Ectodermal cell (in vitro differentiated cells): ENCODE results near the gene MYL5.

Source experiments
- H3K27ac ChIP-seq: 2 replicates; pipeline ENCODE4 v1.7.0; 2013; ENCODE audit warnings: mild to moderate bottlenecking, low read depth, low read length; ENCODE audit not compliant: insufficient read depth, poor library complexity, severe bottlenecking
- H3K27me3 ChIP-seq: 2 replicates; pipeline ENCODE4 v1.7.0; 2013; ENCODE audit warnings: mild to moderate bottlenecking, low read length; ENCODE audit not compliant: insufficient read depth, control insufficient read depth, poor library complexity, severe bottlenecking
- H3K36me3 ChIP-seq: one replicate; pipeline ENCODE4 v1.7.0; 2013; ENCODE audit warnings: low read length; ENCODE audit not compliant: control insufficient read depth, insufficient read depth
- H3K4me1 ChIP-seq: one replicate; pipeline ENCODE4 v1.7.0; 2013; ENCODE audit warnings: low read length; ENCODE audit not compliant: control insufficient read depth, insufficient read depth
- H3K4me3 ChIP-seq: 2 replicates; pipeline ENCODE4 v1.7.0; 2013; ENCODE audit warnings: low read depth, low read length, control low read depth; ENCODE audit not compliant: insufficient read depth
- H3K9me3 ChIP-seq: 2 replicates; pipeline ENCODE4 v1.7.0; 2013; ENCODE audit warnings: mild to moderate bottlenecking, low read length, moderate library complexity; ENCODE audit not compliant: control insufficient read depth
- WGBS, 2 experiments: methylation state at CpG; one replicate each; pipeline ENCODE4 v1.1.7; 2013; ENCODE audit warnings: missing lambda C conversion rate in 2 of 2; 5-methylcytosine and 5-hydroxymethylcytosine counted together

The MYL5 gene

GRCh38 chr4:707929-708630 is 33.7 kb downstream of the MYL5 start:
- H3K27me3 ChIP-seq = peaks cover 9% of the 10 kb centered on the region
- peaks cover 10% of the 10 kb centered on the region for H3K4me1 ChIP-seq
- no peak overlapping the region for H3K4me3 ChIP-seq
- H3K27ac ChIP-seq = no peak overlapping the region
- peaks cover 16% of the 10 kb centered on the region for H3K36me3 ChIP-seq
- H3K9me3 ChIP-seq = no peaks in the 10 kb centered on the region
- 94 to 95% methylated on average over 11 of the region's 11 CpGs for WGBS, 2 experiments

- WGBS, 2 experiments = 95 to 98% methylated on average over 6 of the region's 6 CpGs
- H3K4me3 ChIP-seq = no peak overlapping the region
Observed at GRCh38 chr4:708631-708933, 34.2 kb downstream of the MYL5 start.

DNA sequence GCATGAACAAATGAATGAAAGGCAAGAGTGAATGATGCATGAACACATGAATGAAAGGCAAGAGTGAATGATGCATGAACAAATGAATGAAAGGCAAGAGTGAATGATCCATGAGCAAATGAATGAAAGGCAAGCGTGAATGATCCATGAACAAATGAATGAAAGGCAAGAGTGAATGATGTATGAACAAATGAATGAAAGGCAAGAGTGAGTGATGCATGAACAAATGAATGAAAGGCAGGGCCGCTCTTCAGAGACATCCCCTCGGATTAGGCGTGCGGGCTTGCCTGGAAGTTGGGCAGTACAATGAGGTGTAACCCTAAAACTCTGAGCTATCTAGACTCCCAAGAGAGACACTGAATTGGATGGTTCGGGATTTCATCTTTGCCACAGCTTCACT is 35.0 kb downstream of the MYL5 start:
- 95 to 96% methylated on average over 6 of the region's 6 CpGs for WGBS, 2 experiments
- peaks cover 7% of the 10 kb centered on the region for H3K27me3 ChIP-seq
- H3K9me3 ChIP-seq = no peaks in the 10 kb centered on the region
- H3K36me3 ChIP-seq = peaks cover 16% of the 10 kb centered on the region
- H3K4me1 ChIP-seq = peaks cover 10% of the 10 kb centered on the region
- H3K4me3 ChIP-seq = no peak overlapping the region
- no peak overlapping the region for H3K27ac ChIP-seq

More at GRCh38 chr4:708631-708933, 34.2 kb downstream of the MYL5 start:
- H3K36me3 ChIP-seq = peaks cover 16% of the 10 kb centered on the region
- H3K9me3 ChIP-seq = no peaks in the 10 kb centered on the region
- no peak overlapping the region for H3K27ac ChIP-seq
- H3K4me1 ChIP-seq = peaks cover 10% of the 10 kb centered on the region
- peaks cover 9% of the 10 kb centered on the region for H3K27me3 ChIP-seq

DNA sequence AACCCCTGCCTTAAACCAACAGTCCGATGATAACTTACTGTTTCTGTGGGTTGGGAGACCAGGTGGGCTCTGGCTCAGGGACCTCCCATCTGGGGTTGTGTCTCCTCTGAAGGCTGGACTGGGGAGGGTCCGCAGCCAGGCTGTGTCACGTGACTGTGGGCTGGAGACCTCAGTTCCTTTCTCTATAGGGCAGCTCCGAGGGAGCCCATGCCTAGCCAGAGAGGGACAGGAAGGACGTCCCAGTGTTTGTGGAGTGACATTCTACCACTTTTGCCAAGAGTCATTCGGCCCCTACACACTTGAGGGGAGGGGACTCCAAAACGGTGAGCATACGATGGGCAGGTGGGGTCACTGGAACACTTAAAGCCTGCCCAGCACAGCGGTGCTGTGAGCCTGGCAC is 35.8 kb downstream of the MYL5 start:
- WGBS, 2 experiments = 89 to 91% methylated on average over 9 of the region's 9 CpGs
- H3K27me3 ChIP-seq = peaks cover 2% of the 10 kb centered on the region
- no peak overlapping the region for H3K27ac ChIP-seq
- H3K36me3 ChIP-seq = peaks cover 16% of the 10 kb centered on the region
- peaks cover 10% of the 10 kb centered on the region for H3K4me1 ChIP-seq
- no peak overlapping the region for H3K4me3 ChIP-seq
- no peaks in the 10 kb centered on the region for H3K9me3 ChIP-seq

DNA sequence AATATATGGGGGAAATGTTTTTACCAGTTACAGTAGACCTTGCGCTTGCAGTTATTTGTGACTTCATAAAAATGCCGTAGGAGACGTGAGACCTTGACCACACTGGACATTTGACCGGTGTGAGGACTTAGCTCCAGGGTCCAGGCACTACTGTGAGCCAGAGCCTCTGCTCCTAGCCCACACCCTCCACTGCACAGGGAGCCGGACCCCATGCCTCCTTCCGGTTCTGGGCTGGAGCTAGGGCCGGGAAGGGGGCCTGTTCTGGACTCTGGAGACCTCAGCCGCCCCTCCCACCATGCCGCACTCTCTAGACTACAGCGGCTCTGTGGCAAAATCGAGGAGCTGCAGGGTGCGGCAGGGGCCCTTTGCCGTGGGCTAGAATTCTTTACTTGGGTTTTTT is 36.6 kb downstream of the MYL5 start:
- Histone ChIP-seq H3K36me3 (peaks cover 16% of the 10 kb centered on the region), H3K27ac (no peak overlapping the region)

GRCh38 chr4:712093-712492 is 37.8 kb downstream of the MYL5 start:
- Histone ChIP-seq H3K4me3 (no peak overlapping the region), H3K9me3 (no peaks in the 10 kb centered on the region), H3K4me1 (peaks cover 6% of the 10 kb centered on the region), H3K27me3 (no peaks in the 10 kb centered on the region), H3K36me3 (peaks cover 16% of the 10 kb centered on the region), H3K27ac (no peak overlapping the region)
- WGBS, 2 experiments = 91 to 97% methylated on average over 3 of the region's 3 CpGs

More for the DNA sequence above, 36.6 kb downstream of the MYL5 start:
- no peaks in the 10 kb centered on the region for H3K27me3 ChIP-seq
- no peak overlapping the region for H3K4me3 ChIP-seq
- 95 to 96% methylated on average over 13 of the region's 13 CpGs for WGBS, 2 experiments
- H3K4me1 ChIP-seq = peaks cover 10% of the 10 kb centered on the region
- no peaks in the 10 kb centered on the region for H3K9me3 ChIP-seq

DNA sequence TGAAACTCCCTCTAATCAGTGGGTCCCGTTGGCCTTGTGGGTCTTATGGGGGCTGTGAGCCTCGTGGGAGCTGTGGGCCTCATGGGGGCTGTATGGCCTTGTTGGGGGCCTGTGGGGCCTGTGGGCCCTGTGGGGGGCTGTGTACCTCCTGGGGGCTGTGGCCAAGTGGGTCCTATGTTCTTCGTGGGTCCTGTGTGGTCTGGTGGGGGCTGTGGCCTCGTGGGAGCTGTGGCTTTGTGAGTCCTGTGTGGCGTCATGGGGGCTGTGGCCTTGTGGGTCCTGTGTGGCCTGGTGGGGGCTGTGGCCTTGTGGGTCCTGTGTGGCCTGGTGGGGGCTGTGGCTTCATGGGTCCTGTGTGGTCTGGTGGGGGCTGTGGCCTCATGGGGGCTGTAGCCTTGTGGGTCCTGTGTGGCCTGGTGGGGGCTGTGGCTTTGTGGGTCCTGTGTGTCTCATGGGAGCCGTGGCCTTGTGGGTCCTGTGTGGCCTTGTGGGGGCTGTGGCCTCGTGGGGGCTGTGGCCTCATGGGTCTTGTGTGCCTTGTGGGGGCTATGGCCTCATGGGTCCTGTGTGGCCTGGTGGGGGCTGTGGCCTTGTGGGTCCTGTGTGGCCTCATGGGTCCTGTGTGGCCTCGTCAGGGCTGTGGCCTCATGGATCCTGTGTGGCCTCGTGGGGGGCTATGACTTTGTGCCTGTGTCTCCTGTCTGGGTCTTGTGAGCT is 38.7 kb downstream of the MYL5 start:
- Histone ChIP-seq H3K36me3 (peaks cover 16% of the 10 kb centered on the region), H3K27me3 (no peaks in the 10 kb centered on the region), H3K4me1 (no peaks in the 10 kb centered on the region), H3K27ac (no peak overlapping the region), H3K4me3 (no peak overlapping the region), H3K9me3 (no peaks in the 10 kb centered on the region)
- WGBS, 2 experiments = 94 to 97% methylated on average over 9 of the region's 9 CpGs

- no peak overlapping the region for H3K4me3 ChIP-seq
- H3K4me1 ChIP-seq = no peaks in the 10 kb centered on the region
- H3K27me3 ChIP-seq = no peaks in the 10 kb centered on the region
- H3K27ac ChIP-seq = no peak overlapping the region
- no peaks in the 10 kb centered on the region for H3K9me3 ChIP-seq
- peaks cover 14% of the 10 kb centered on the region for H3K36me3 ChIP-seq
- WGBS, 2 experiments = 92 to 93% methylated on average over 18 of the region's 18 CpGs
Observed at GRCh38 chr4:714087-714486, 39.7 kb downstream of the MYL5 start.

DNA sequence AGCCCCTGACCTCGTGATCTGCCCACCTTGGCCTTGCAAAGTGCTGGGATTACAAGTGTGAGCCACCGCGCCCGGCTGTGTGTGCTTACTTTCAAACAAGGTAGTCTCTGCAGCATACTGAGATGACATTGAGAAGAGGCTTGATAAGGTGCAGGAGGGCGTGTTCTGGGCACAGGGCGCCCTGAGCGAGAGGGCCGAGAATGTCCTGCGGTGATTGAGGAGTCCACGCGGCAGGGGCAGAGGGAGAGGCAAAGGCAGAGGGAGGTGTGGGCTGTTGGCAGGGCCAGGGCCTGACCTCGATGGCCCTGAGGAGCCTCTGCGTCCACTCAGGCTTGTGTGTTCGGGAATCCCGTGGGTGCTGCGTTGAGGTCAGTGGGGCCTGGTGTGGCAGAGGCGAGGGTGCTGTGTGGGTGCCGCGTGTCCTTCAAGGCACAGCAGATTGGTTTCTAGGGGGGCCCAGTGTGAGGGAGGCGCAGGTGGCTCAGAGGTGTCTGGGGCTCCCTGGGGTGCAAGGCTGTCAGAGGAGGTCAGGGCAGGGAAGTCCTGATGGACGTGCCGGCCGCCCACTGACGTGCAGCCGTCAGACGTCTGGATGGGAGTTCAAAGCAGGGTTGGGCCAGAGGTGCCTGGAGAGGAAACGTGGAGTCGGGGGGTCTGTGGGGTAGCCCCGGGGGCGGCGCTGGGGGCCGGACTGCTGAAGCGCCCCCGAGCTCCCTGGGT is 43.4 kb downstream of the MYL5 start:
- H3K36me3 ChIP-seq = no peaks in the 10 kb centered on the region
- no peak overlapping the region for H3K4me3 ChIP-seq
- no peaks in the 10 kb centered on the region for H3K9me3 ChIP-seq
- no peaks in the 10 kb centered on the region for H3K27me3 ChIP-seq
- H3K27ac ChIP-seq = no peak overlapping the region
- H3K4me1 ChIP-seq = no peaks in the 10 kb centered on the region
- WGBS, 2 experiments = 94 to 95% methylated on average over 34 of the region's 34 CpGs

DNA sequence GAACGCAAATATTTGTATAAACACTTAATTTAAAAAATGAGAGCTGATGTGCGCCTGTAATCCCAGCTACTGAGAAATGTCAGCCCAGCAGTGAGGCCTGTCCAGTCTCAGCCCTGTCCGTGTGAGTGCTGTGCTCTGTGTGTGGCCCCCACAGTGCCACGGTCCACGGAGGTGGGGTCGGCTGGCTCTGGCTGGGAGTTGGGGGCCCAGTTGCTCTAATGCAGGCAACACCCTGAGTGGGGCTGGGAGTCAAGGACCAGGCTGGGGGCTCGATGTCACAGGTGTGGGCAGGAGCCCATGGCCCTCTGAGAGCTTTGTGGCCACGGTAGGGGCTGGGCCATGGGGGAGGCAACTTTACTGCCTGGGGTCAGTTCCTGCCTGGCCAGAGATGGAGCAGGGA is 44.1 kb downstream of the MYL5 start:
- Histone ChIP-seq H3K27me3 (no peaks in the 10 kb centered on the region), H3K27ac (no peak overlapping the region), H3K36me3 (no peaks in the 10 kb centered on the region), H3K4me3 (no peak overlapping the region), H3K9me3 (no peaks in the 10 kb centered on the region), H3K4me1 (no peaks in the 10 kb centered on the region)
- 94 to 95% methylated on average over 8 of the region's 8 CpGs for WGBS, 2 experiments
